SK-N-SH (cell line): ENCODE data around the gene AGFG2. TPM values are rescaled to one million over a fixed set of nuclear protein-coding genes. Genes with fewer than 3 reads are reported as not detected.

Experiments used
- CTCF ChIA-PET: fragments of 300-600, 350-600 bp; formaldehyde crosslinking; extraction: SDS; loops from one replicate; lab custom pipeline; 2021; lab: Yijun Ruan, JAX
- POLR2A ChIA-PET: fragments of 350-600 bp; sonication (Branson Sonifier 250); formaldehyde crosslinking; extraction: SDS; loops from one replicate; lab custom pipeline; 2020; ENCODE audit warnings: antibody characterized with exemption, inconsistent platforms; lab: Yijun Ruan, JAX
- DNase-seq: peaks from one replicate; pipeline ENCODE4 v3.0.0; 2012
- H2AFZ ChIP-seq: fragments of 200-600 bp; sonication (generic); 2 replicates; pipeline ENCODE4 v1.8.1; 2016; ENCODE audit warnings: antibody characterized with exemption, mild to moderate bottlenecking, low read depth
- H3F3A ChIP-seq: fragments of 200-600 bp; sonication (generic); replicated peaks from 2 replicates; pipeline ENCODE3; 2016; ENCODE audit warnings: antibody characterized with exemption, mild to moderate bottlenecking; ENCODE audit not compliant: insufficient read depth
- H3K27ac ChIP-seq, 2 experiments: fragments of 200-500 bp in 1 of 2; fragments of 200-600 bp in 1 of 2; sonication (Bioruptor generic) in 1 of 2; sonication (generic), shearing (Covaris generic) in 1 of 2; 2 replicates each; pipeline versions ENCODE4 v1.5.1 to v1.6.1; 2014 to 2016; ENCODE audit warnings: low read depth in 2 of 2, inconsistent platforms in 1 of 2, low read length in 1 of 2, mild to moderate bottlenecking in 1 of 2, mixed read lengths in 1 of 2
- H3K27me3 ChIP-seq: fragments of 200-600 bp; sonication (generic), shearing (Covaris generic); 2 replicates; pipeline ENCODE4 v1.6.1; 2016; ENCODE audit warnings: mixed run types; ENCODE audit not compliant: insufficient read depth
- H3K36me3 ChIP-seq, 2 experiments: fragments of 200-500 bp in 1 of 2; fragments of 200-600 bp in 1 of 2; sonication (Bioruptor generic) in 1 of 2; sonication (generic) in 1 of 2; replicated peaks in 1 of 2; 2 replicates each; pipeline versions ENCODE3 to v1.5.1; 2014 to 2016; ENCODE audit warnings: low read length in 1 of 2, mild to moderate bottlenecking in 1 of 2; ENCODE audit not compliant: insufficient read depth in 2 of 2, control insufficient read depth in 1 of 2
- H3K4me1 ChIP-seq, 2 experiments: fragments of 200-500 bp in 1 of 2; fragments of 200-600 bp in 1 of 2; sonication (Bioruptor generic) in 1 of 2; sonication (generic), shearing (Covaris generic) in 1 of 2; 2 replicates each; pipeline versions ENCODE4 v1.5.1 to v1.6.1; 2014 to 2016; ENCODE audit warnings: low read depth in 1 of 2, low read length in 1 of 2, mixed run types in 1 of 2; ENCODE audit not compliant: insufficient read depth in 2 of 2, control insufficient read depth in 1 of 2
- H3K4me2 ChIP-seq: fragments of 200-600 bp; sonication (generic), shearing (Covaris generic); 2 replicates; pipeline ENCODE4 v1.6.1; 2017; ENCODE audit warnings: mixed run types
- H3K4me3 ChIP-seq, 2 experiments: fragments of 200-500 bp in 1 of 2; fragments of 200-600 bp in 1 of 2; sonication (Bioruptor generic) in 1 of 2; sonication (generic), shearing (Covaris generic) in 1 of 2; 2 replicates each; pipeline versions ENCODE4 v1.5.1 to v1.8.1; 2014 to 2016; ENCODE audit warnings: low read depth in 2 of 2, inconsistent platforms in 1 of 2, low read length in 1 of 2, mild to moderate bottlenecking in 1 of 2, mixed read lengths in 1 of 2, moderate library complexity in 1 of 2
- H3K79me2 ChIP-seq: fragments of 200-600 bp; sonication (generic); 2 replicates; pipeline ENCODE4 v1.8.1; 2017; ENCODE audit warnings: mild to moderate bottlenecking; ENCODE audit not compliant: insufficient read depth
- H3K9ac ChIP-seq: fragments of 200-600 bp; sonication (generic); 2 replicates; pipeline ENCODE4 v1.6.1; 2017; ENCODE audit warnings: mixed run types
- H3K9me2 ChIP-seq: fragments of 200-600 bp; sonication (generic); 2 replicates; pipeline ENCODE4 v1.6.1; 2017; ENCODE audit warnings: mixed run types
- H3K9me3 ChIP-seq: fragments of 200-600 bp; sonication (generic); 2 replicates; pipeline ENCODE4 v1.6.1; 2017; ENCODE audit warnings: mixed run types, mild to moderate bottlenecking, moderate library complexity
- H4K20me1 ChIP-seq: fragments of 200-600 bp; sonication (generic); 2 replicates; pipeline ENCODE4 v1.6.1; 2017; ENCODE audit warnings: mild to moderate bottlenecking, mixed run types; ENCODE audit not compliant: insufficient read depth
- EZH2phosphoT487 ChIP-seq: fragments of 200-600 bp; sonication (generic); IDR thresholded peaks from 2 replicates; pipeline ENCODE4 v1.6.1; 2017; ENCODE audit warnings: low read depth, mixed run types, mild to moderate bottlenecking, antibody characterized with exemption, moderate library complexity, borderline replicate concordance
- FOSL2 ChIP-seq: IDR thresholded peaks from 2 replicates; pipeline ENCODE4 v1.4.0; 2012; ENCODE audit warnings: low read depth, mild to moderate bottlenecking, moderate library complexity, borderline replicate concordance
- FOXJ3 ChIP-seq: sonication (generic); formaldehyde crosslinking; IDR thresholded peaks from 2 replicates; pipeline ENCODE4 v1.5.1; 2020; ENCODE audit warnings: mild to moderate bottlenecking, missing genetic modification reagents
- JUND ChIP-seq: IDR thresholded peaks from 2 replicates; pipeline ENCODE4 v1.4.0; 2012
- MEF2A ChIP-seq: IDR thresholded peaks from 2 replicates; pipeline ENCODE4 v1.4.0; 2012; ENCODE audit warnings: low read depth, borderline replicate concordance
- NRF1 ChIP-seq: IDR thresholded peaks from 2 replicates; pipeline ENCODE4 v1.6.1; 2012; ENCODE audit warnings: low read depth, mild to moderate bottlenecking, low read length
- RXRA ChIP-seq: IDR thresholded peaks from 2 replicates; pipeline ENCODE4 v1.4.0; 2012; ENCODE audit warnings: low read depth, mild to moderate bottlenecking, borderline replicate concordance
- SMC3 ChIP-seq: IDR thresholded peaks from 2 replicates; pipeline ENCODE4 v1.6.1; 2012; ENCODE audit warnings: low read depth, low read length, improper control_type of control experiment
- TAF1 ChIP-seq: IDR thresholded peaks from 2 replicates; pipeline ENCODE4 v1.6.1; 2012; ENCODE audit warnings: low read depth, mild to moderate bottlenecking, low read length, moderate library complexity, borderline replicate concordance
- TCF12 ChIP-seq: IDR thresholded peaks from 2 replicates; pipeline ENCODE4 v1.4.0; 2012
- WGBS: methylation state at CpG from one replicate; pipeline ENCODE4 v1.1.6; 2017; ENCODE audit warnings: low lambda C conversion rate; 5-methylcytosine and 5-hydroxymethylcytosine counted together
- polyA plus RNA-seq, 3 experiments: library from polyadenylated mRNA; depleted of rRNA; stranded (reverse); fragments of >200 nt; gene quantifications; 2 replicates each; pipeline ENCODE4 v1.2.3, GENCODE V29; 2012
- TF ChIP-seq, protein P1 (sequence below): fragments of 200-600 bp; sonication (generic); IDR thresholded peaks from 2 replicates; pipeline ENCODE4 v1.6.1; 2017; ENCODE audit warnings: antibody characterized with exemption, mild to moderate bottlenecking, moderate library complexity
- TF ChIP-seq, protein P2 (sequence below): IDR thresholded peaks from 2 replicates; pipeline ENCODE4 v1.6.1; 2012; ENCODE audit warnings: mild to moderate bottlenecking, low read depth, low read length, moderate library complexity
- TF ChIP-seq, protein P3 (sequence below): IDR thresholded peaks from 2 replicates; pipeline ENCODE4; 2012

Gene AGFG2
- polyA plus RNA-seq, 1 of the 3 experiments (the other 2 are of a cell fraction): 23.1 TPM

DNA sequence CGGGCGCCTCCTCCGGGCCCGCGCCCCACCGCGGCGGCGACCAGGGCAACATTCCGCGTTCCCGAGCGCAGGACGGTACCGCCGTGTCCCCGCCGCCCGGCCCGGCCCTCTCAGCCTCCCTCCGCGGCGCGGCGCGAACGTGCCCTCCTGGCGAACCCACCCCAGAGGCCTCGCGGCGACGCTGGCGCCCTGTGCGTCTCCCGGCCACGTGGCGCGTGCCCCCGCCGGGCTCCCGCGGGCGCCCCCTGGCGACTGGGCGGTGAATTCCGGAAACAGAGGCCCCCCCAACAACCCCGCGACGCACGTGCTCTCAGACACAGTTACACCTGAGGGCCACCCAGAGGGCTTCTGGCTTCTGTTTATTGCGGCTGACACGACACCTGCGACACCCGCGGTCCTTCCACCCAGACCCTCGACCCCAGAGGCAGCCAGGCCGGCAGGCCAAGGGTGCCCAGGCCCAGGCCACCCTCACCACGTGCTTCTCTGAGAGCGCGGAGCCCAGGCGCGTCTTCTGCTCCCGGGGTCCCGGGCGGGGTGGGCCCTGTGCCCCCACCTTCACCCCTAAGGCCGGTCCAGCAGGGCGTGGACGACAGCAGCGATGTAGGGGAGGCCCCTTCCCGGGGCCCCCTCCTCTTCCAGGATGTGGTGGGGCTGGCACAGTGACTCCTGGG lies 34.8 kb downstream of the AGFG2 start, which contains the start of gene SAP25:
SAP25 (minus strand) TSS at position 210 of the 671 bp plus-strand sequence; CDS start at position 52, 158 bp downstream.
- H3K9me3 ChIP-seq: no peaks in the 10 kb centered on the region
- H4K20me1 ChIP-seq: no peaks in the 10 kb centered on the region
- H3K79me2 ChIP-seq: no peaks in the 10 kb centered on the region
- no peak within 1 kb of the TSS for H3K4me3 ChIP-seq
- peak; percentile 54 for DNase-seq
- H3K4me1 ChIP-seq: peaks cover 0 to 20% of the 10 kb centered on the region in 2 experiments; a peak in 1 of 4 replicates
- no peak within 1 kb of the TSS for H3K27ac ChIP-seq
- ChIA-PET POLR2A (no interaction called here), CTCF (interaction anchor here (1.0 to 1.9 kb wide), 5 partner anchors 9 to 91 kb away, joined by 3 to 5 read pairs (median 5); partner anchors contain the start of gene NYAP1)
- no peak within 1 kb of the TSS for H3K9ac ChIP-seq
- WGBS: 96% methylated on average over 51 of the region's 70 CpGs
- peaks cover 14 to 42% of the 10 kb centered on the region in 2 experiments for H3K36me3 ChIP-seq
- no peaks in the 10 kb centered on the region for H3K9me2 ChIP-seq
- no peaks in the 10 kb centered on the region for H3F3A ChIP-seq
- H2AFZ ChIP-seq: no peak within 1 kb of the TSS
- H3K27me3 ChIP-seq: no peaks in the 10 kb centered on the region
- H3K4me2 ChIP-seq: no peak within 1 kb of the TSS
- TF ChIP-seq, protein P1, sequence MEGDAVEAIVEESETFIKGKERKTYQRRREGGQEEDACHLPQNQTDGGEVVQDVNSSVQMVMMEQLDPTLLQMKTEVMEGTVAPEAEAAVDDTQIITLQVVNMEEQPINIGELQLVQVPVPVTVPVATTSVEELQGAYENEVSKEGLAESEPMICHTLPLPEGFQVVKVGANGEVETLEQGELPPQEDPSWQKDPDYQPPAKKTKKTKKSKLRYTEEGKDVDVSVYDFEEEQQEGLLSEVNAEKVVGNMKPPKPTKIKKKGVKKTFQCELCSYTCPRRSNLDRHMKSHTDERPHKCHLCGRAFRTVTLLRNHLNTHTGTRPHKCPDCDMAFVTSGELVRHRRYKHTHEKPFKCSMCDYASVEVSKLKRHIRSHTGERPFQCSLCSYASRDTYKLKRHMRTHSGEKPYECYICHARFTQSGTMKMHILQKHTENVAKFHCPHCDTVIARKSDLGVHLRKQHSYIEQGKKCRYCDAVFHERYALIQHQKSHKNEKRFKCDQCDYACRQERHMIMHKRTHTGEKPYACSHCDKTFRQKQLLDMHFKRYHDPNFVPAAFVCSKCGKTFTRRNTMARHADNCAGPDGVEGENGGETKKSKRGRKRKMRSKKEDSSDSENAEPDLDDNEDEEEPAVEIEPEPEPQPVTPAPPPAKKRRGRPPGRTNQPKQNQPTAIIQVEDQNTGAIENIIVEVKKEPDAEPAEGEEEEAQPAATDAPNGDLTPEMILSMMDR: peak; percentile 28
- TF ChIP-seq, protein P2, sequence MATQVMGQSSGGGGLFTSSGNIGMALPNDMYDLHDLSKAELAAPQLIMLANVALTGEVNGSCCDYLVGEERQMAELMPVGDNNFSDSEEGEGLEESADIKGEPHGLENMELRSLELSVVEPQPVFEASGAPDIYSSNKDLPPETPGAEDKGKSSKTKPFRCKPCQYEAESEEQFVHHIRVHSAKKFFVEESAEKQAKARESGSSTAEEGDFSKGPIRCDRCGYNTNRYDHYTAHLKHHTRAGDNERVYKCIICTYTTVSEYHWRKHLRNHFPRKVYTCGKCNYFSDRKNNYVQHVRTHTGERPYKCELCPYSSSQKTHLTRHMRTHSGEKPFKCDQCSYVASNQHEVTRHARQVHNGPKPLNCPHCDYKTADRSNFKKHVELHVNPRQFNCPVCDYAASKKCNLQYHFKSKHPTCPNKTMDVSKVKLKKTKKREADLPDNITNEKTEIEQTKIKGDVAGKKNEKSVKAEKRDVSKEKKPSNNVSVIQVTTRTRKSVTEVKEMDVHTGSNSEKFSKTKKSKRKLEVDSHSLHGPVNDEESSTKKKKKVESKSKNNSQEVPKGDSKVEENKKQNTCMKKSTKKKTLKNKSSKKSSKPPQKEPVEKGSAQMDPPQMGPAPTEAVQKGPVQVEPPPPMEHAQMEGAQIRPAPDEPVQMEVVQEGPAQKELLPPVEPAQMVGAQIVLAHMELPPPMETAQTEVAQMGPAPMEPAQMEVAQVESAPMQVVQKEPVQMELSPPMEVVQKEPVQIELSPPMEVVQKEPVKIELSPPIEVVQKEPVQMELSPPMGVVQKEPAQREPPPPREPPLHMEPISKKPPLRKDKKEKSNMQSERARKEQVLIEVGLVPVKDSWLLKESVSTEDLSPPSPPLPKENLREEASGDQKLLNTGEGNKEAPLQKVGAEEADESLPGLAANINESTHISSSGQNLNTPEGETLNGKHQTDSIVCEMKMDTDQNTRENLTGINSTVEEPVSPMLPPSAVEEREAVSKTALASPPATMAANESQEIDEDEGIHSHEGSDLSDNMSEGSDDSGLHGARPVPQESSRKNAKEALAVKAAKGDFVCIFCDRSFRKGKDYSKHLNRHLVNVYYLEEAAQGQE: no peak
- TF ChIP-seq JUND: no peak

DNA sequence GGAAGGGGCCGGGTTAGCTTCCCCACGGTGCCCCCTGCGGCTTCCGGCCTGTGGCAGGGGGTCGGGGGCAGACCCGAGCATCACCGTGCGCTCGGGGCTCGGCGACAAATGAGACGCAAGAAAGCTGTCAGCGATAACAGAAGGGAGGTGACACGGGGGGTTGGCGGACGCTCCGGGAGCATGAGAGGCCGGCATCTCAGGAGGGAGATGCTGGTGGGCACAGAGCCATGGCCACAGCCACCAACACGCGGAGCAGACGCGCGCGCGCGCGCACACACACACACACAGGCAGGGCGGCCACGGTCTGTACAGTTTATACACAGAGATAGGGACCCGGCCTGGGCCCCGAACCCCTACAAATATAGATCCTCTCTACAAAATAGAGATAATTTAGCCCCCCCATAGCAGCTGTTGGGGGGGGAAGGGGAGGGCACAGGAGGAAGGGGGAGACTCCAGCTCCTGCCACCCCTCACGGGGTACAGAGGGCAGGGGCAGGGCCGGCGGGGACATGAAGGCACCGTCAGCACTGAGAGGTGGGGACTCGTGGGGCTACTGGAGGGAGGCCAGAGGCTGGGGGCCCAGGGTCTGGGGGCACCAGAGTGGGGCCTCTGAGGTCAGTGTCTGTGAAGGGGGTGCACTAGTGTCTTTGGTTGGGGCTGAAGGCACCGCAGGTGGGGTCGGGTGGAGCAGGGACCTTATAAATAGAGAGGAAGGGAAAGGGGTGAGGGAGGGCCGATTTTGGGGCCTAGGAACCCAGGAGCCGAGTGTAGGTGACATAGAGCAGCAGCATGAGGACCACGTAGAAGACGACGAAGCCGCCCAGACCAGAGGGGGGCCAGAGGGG lies 35.6 kb downstream of the AGFG2 start:
- peaks cover 18 to 42% of the 10 kb centered on the region in 2 experiments for H3K36me3 ChIP-seq
- TF ChIP-seq TAF1 (no peak), EZH2phosphoT487 (no peak), RXRA (no peak), FOXJ3 (CRISPR knock-in tag) (no peak), FOSL2 (no peak), TCF12 (no peak), SMC3 (no peak), MEF2A (no peak), NRF1 (no peak)
- TF ChIP-seq, protein P3, sequence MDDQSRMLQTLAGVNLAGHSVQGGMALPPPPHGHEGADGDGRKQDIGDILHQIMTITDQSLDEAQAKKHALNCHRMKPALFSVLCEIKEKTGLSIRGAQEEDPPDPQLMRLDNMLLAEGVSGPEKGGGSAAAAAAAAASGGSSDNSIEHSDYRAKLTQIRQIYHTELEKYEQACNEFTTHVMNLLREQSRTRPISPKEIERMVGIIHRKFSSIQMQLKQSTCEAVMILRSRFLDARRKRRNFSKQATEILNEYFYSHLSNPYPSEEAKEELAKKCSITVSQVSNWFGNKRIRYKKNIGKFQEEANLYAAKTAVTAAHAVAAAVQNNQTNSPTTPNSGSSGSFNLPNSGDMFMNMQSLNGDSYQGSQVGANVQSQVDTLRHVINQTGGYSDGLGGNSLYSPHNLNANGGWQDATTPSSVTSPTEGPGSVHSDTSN: no peak
- TF ChIP-seq, protein P2: no peak

More for the DNA sequence above, 35.6 kb downstream of the AGFG2 start:
- POLR2A ChIA-PET: no interaction called here
- no peak overlapping the region for H2AFZ ChIP-seq
- H3K9me3 ChIP-seq: no peaks in the 10 kb centered on the region
- H3K4me2 ChIP-seq: no peak overlapping the region
- WGBS: 88% methylated on average over 43 of the region's 44 CpGs
- CTCF ChIA-PET: interaction anchor here (1.0 to 1.5 kb wide), 3 partner anchors 10 to 92 kb away, joined by 5 read pairs; partner anchors contain the start of gene NYAP1
- H3K27ac ChIP-seq: no peak overlapping the region
- H3K79me2 ChIP-seq: no peaks in the 10 kb centered on the region
- peaks cover 0 to 16% of the 10 kb centered on the region in 2 experiments; a peak in 1 of 4 replicates for H3K4me1 ChIP-seq
- H3K4me3 ChIP-seq: no peak overlapping the region
- H4K20me1 ChIP-seq: no peaks in the 10 kb centered on the region
- no peaks in the 10 kb centered on the region for H3K9me2 ChIP-seq
- H3K9ac ChIP-seq: no peak overlapping the region
- no peaks in the 10 kb centered on the region for H3F3A ChIP-seq
- peak; percentile 45 for DNase-seq
- H3K27me3 ChIP-seq: no peaks in the 10 kb centered on the region
